ENCODE data around the gene ATP7B. TPM values are rescaled to one million over a fixed set of nuclear protein-coding genes. Genes with fewer than 3 reads are reported as not detected.

The ATP7B gene
- total and polyA plus RNA-seq, 2 experiments from 2014 or later: 2.2 to 12.8 TPM

GRCh38 chr13:51919531-51919930, 91.7 kb downstream of the ATP7B start:
- H3K4me3 ChIP-seq: no peak overlapping the region
- no peaks in the 10 kb centered on the region for H3F3A ChIP-seq (replicated peaks; ENCODE audit: low read depth)
- no peak for DNase-seq (ENCODE audit: low spot score)
- H4K20me1 ChIP-seq (replicated peaks; ENCODE audit: insufficient read depth): no peaks in the 10 kb centered on the region
- H3K9me3 Mint-ChIP-seq: no peaks in the 10 kb centered on the region
- peaks cover 2% of the 10 kb centered on the region for H3K27me3 Mint-ChIP-seq (ENCODE audit: insufficient read depth, low read depth, poor library complexity)
- H3K27ac ChIP-seq (ENCODE audit: low read depth): no peak overlapping the region
- ATAC-seq: no peak
- H3K27me3 ChIP-seq (ENCODE audit: insufficient read depth): no peaks in the 10 kb centered on the region
- no peaks in the 10 kb centered on the region for H3K36me3 Mint-ChIP-seq (ENCODE audit: low read depth)
- H3K4me1 ChIP-seq (ENCODE audit: insufficient read depth): no peaks in the 10 kb centered on the region
- no peak overlapping the region for H3K4me2 ChIP-seq
- H3K4me1 Mint-ChIP-seq: peaks cover 4% of the 10 kb centered on the region; the same call in 1 of the 3 replicates
- H3K9me2 ChIP-seq (ENCODE audit: insufficient read depth): no peaks in the 10 kb centered on the region
- TF ChIP-seq ZNF114 (CRISPR knock-in tag; IDR thresholded peaks at IDR 0.05): no peak
- no peak for TF ChIP-seq POLR2AphosphoS5 (IDR thresholded peaks at IDR 0.05; ENCODE audit: low read depth)
- TF ChIP-seq STAT1 (IDR thresholded peaks at IDR 0.05; ENCODE audit: unreplicated experiment): no peak
- TF ChIP-seq ZNF462 (CRISPR knock-in tag; IDR thresholded peaks at IDR 0.05): no peak
- TF ChIP-seq REST (IDR thresholded peaks at IDR 0.05; ENCODE audit: unreplicated experiment): no peak
- TF ChIP-seq ETS1 (IDR thresholded peaks at IDR 0.05): no peak
- TF ChIP-seq JUNB (IDR thresholded peaks at IDR 0.05; ENCODE audit: unreplicated experiment): no peak
- TF ChIP-seq CTCF (conservative IDR thresholded peaks at IDR 0.05; ENCODE audit: low read depth in 2 of 2): no peak
- TF ChIP-seq NANOG (IDR thresholded peaks at IDR 0.05; ENCODE audit: borderline replicate concordance): no peak
- no peak for TF ChIP-seq CREB1 (CRISPR knock-in tag; IDR thresholded peaks at IDR 0.05; ENCODE audit: low read depth)
- H2AFZ ChIP-seq: no peak overlapping the region
- H3K27ac Mint-ChIP-seq: no peak overlapping the region
- no peaks in the 10 kb centered on the region for H3K79me2 ChIP-seq (replicated peaks; ENCODE audit: insufficient read depth)
- H3K4me3 Mint-ChIP-seq: no peak overlapping the region
- no peaks in the 10 kb centered on the region for H3K36me3 ChIP-seq (ENCODE audit: insufficient read depth)
